ACHN (cell line): ENCODE measurements around the gene PRSS50.
A peak's percentile ranks its signal among the peaks of the same experiment; 100 is the strongest.

Source experiments
- DNase-seq: peaks from one replicate; pipeline ENCODE4 v3.0.0-alpha.2; 2015
- in situ Hi-C: cut with HindIII; loops from 2 replicates; pipeline ENCODE4 v1.10.0; 2017; ENCODE audit warnings: low sequenced_read_pairs, low pct_ligation_motif_present, low pct_unique_long_range_greater_than_20kb

The PRSS50 gene

GRCh38 chr3:46695962-46696894 lies 21.4 kb downstream of the PRSS50 start:
- DNase-seq: no peak
- in situ Hi-C loops: no loop called here

DNA sequence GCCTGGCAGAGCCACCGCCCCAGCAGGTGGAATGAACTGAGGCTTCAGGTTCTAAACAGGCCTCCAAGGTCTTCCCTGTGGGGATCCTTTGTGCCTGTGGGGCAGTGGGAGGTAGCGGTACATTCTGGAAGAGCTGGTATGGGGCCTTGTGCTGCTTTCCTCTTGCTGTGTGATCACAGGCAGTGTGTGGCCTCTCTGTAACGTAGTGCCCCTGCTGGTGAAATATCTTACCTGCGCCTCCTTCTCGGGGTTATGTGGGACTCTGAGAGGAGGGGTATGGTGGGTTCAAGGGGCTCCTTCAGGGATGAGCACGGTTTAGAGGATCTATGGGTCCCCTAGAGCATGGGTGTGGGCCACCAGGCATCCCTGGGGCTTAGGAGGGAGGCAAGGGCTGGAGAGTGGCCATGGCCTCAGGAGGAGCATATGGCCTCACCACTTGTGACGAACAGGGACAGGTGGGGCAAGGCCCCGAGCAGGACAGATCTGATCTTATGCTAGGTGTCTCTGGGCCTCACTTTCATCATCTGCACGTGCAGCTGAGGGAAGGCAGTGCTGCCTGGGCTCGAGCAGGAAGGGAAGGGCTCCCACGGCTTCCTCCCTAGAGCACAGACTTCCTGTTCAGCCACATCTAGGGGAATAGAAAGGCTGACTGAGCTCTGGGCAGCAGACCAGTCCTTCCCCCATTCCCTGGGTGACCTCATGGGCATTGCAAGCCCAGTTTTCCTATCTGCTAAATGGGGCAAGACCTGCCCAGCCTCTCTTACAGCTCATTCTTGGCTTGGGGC lies 22.3 kb downstream of the PRSS50 start:
- in situ Hi-C loops: no loop called here
- peak; percentile 33 for DNase-seq

- in situ Hi-C loops: no loop called here
- DNase-seq: no peak
Observed at GRCh38 chr3:46694520-46694919, 23.1 kb downstream of the PRSS50 start.

DNA sequence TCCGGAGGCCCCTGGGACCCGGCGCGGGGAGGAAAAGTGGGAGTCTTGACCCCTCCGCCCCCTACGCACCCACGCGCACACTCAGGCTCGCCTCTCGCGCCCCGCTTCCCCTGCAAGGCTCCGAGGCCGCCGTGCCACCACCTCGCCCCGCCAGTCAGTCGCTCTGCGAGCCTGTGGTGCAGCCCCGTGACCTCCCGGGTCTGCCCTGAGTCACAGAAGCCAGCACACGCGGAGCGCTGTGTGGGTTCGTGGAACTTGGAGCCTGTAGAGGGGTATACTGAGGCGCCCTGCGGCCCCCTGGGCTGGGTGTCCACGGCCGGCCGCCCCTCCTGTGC lies 23.8 kb downstream of the PRSS50 start:
- peak; percentile 26 for DNase-seq
- in situ Hi-C loops: no loop called here

DNA sequence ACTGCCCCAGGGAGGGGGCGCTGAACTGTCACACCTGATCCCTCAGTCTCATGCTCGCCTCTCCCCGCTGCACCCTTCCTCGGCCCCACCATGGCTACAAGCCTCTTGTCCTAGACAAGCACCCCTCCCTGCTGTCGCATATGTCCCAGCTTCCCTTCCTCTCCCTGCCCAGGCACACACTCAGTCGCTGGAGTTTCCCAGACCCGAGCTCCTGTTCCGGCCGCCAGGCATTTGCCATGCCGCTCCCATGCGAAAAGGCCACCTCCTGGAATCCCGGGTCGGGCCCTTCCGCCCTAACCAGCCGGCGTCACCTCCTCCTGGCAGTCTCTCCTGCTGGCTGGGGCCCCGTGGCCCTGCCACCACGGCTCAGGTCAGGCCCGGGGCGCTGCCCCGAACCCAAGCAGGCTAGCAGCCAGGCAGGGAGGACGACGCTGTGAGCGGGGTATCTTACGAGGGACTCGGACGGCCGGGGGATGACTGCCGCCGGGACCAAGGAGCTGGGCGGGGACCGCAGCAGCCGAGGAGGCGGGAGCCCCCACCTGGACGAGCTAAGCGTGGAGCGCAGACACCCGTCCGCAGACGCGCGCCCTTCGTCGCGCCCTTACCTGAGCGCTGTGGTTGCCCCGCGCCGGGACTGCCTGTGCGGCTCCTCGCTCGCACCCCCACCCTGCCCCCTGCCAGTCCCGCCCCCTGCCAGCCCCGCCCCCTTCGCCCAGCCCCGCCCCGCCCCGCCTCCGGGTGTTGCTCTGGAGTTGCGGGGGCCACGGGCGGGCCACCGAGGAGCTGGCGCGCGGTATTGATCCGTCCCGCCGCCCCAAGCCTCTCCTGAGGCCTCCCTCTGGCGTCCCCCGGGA lies 24.4 kb downstream of the PRSS50 start, which contains the start of gene ALS2CL:
Gene ALS2CL (minus strand): TSS at position 642 of the 854 bp plus-strand sequence. CDS start 4,239 bp downstream, outside the sequence.
- peak; percentile 27 for DNase-seq
- in situ Hi-C loops: no loop called here

DNA sequence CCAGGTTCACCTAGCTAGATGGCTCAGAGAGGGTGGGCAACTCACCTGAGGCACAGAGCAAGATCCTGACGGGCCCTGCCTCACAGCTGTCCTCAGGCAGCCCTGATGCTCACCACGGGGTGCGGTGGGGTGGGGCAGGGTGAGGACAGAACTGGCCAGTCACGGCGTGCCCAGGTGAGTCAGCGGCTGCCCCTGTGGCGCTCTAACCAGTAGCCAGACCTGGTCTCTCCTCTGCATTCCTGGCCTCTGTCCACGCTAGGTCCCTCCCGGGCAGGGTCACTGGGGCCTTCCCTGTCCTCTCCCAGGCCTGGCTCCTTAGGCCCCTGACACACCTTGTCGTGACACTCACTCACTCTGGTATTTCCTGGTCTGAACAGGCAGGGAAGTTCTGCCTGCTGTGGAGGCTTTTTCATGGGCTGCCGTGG lies 25.1 kb downstream of the PRSS50 start:
- in situ Hi-C loops: no loop called here

DNA sequence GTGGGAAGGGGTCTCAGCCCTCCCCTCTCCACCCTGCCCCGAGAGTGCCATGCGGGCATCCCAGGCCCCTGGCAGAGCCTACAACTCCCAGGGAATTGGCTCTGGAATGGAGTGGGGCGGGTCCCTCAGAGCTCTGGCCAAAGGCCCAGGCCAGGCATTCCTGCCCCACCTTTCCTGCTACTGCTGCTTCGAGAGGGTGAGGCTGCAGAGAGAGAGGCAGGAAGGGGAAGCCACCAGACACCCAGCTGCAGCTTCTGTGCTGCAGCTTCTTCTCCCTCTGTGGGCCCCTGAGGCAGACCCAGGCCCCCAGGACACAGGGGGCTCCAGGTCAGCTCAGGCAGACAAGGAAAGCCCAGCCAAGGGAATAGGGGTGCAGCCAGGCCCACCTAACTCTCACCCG lies 26.9 kb downstream of the PRSS50 start:
- peak; percentile 17 for DNase-seq
- in situ Hi-C loops: no loop called here

More for the DNA sequence above, 25.1 kb downstream of the PRSS50 start:
- DNase-seq: peak; percentile 50

GRCh38 chr3:46685446-46685845 lies 32.2 kb downstream of the PRSS50 start:
- in situ Hi-C loops: no loop called here
- no peak for DNase-seq

DNA sequence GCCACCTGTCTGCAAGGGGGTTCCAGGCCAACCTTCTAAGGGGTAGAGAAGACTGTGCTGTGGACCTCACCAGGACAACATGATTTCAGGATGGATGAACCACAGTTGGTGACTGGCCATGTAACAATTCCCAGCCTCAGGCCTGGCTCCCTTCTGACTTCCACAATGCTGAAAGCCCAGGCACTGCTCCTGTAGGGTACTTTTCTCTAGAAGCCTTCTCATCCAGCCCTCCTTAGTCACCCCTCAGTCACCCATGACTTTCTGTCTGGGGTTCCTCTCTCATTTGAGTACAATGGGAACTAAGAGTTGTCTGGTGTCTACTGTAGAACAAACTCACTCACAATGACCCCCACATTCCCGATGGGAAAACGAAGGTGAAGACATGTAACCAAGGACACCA lies 32.8 kb downstream of the PRSS50 start:
- in situ Hi-C loops: no loop called here
- no peak for DNase-seq

DNA sequence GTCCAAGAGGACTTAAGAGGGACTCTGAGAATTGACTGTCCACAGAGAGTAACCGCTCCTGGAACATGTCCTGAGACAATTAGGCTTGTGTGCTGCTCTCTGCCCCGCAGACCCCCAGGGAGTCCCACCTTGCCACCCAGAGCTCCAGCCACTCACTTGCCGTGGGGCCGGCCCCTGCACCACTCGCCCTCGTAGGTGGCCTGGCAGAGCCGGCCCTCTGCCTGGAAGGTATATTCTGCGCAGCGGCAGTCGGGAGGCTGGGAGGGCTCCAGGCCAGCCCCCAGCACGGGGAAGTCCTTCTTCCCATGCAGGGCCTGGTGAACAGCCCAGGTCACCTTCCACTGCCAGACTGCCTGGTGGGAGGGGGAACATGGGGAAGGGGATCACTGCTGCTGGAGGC lies 34.7 kb downstream of the PRSS50 start:
- in situ Hi-C loops: no loop called here

GRCh38 chr3:46681856-46682540 lies 35.7 kb downstream of the PRSS50 start:
- no peak for DNase-seq

More for the DNA sequence above, 34.7 kb downstream of the PRSS50 start:
- DNase-seq: no peak

GRCh38 chr3:46681387-46681786 lies 36.3 kb downstream of the PRSS50 start:
- in situ Hi-C loops: no loop called here
- no peak for DNase-seq

More at GRCh38 chr3:46681856-46682540, 35.7 kb downstream of the PRSS50 start:
- in situ Hi-C loops: no loop called here

GRCh38 chr3:46680298-46680826 lies 37.3 kb downstream of the PRSS50 start:
- in situ Hi-C loops: no loop called here
- DNase-seq: no peak

DNA sequence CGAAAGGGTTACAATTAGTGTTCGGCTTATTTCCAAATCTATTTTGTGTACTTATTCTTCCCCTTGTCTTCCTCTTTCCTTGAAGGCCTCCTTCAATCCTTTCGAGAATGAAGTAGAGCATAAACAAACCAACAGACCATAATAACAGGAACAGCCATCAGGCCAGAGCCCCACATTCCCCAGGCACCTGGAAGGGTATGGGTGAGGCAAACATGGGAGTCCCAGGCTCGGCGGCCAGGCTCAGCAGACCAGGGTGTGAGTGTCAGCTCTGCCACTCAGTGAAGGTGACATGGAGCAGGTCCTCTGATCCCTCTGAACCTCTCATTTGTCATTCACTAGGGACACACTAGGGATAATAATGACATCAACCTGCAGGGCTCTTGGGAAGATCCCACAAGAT lies 38.0 kb downstream of the PRSS50 start:
- in situ Hi-C loops: no loop called here
- no peak for DNase-seq

DNA sequence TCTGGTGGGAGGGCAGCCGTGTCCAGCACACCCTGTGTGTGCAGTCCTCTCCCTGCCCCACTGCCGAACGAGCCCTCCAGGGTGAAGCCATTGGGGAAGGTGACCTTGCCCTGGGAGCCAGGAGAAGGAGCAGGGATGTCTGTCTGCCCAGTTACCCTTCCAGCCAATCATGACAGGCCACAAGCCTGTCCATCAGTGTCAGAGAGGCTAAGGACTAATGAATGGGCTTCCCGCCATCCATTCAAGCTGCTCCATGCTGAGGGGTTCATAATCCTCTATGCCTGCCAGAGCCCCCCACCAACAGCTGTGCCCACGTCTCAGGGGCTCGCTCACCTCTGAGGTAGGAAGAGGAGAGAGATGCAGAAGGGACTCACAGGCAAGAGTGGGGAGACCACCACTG lies 39.4 kb downstream of the PRSS50 start:
- DNase-seq: no peak

GRCh38 chr3:46677411-46677726 lies 40.3 kb downstream of the PRSS50 start:
- DNase-seq: no peak
- in situ Hi-C loops: no loop called here

More for the DNA sequence above, 39.4 kb downstream of the PRSS50 start:
- in situ Hi-C loops: no loop called here

DNA sequence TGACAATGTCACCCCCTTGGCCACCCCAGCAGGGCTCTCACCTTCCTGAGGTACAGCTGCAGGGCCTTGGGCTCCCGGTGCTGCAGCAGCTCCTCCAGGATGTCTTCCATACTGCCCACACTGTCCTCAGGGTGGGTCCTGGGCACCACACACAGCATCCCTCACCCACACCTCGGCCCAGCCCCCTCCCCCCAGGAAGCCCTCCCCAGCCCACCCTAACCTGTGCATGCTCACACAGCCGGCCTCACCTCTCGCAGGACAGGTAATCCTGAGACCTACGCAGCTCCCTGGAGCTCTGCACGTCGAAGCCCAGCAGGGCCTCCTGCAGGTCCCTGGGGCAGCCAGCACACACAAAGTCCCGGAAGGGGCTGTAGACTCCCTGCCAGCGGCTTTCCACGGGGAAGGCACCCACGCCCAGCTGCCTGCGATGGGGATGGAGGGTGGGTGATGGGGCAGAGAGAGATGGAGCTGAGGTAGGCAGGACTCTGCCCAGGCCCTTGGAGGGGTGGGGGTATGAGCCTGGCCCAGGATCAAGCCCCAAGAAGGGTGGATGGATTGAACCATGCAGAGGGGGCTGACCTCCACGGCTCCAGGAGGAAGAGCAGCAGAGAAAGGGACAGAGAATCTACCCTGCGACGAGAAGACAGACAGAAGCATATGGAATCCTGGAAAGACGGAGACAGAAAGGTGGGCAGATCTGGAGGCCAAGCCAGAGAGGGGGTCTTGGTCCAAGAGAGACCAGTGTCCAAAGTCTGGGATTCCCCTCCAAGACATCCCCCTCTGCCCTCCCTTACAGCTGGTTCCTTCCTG lies 40.9 kb downstream of the PRSS50 start:
- in situ Hi-C loops: no loop called here
- no peak for DNase-seq
